NCI-H345 treated with DMSO at 0.1 percent for 48 hours (cell line): ENCODE data around the gene ZNF655.
"Not testable (repeated sequence)": the region's sequence is repeated elsewhere in the genome, so short reads cannot be mapped to it uniquely, and the experiment has no call there.

Source experiments
- DNase-seq: peaks from one replicate; lab custom pipeline; 2025; ENCODE audit not compliant: unreplicated experiment; lab: John Stamatoyannopoulos, UW

Gene ZNF655

DNA sequence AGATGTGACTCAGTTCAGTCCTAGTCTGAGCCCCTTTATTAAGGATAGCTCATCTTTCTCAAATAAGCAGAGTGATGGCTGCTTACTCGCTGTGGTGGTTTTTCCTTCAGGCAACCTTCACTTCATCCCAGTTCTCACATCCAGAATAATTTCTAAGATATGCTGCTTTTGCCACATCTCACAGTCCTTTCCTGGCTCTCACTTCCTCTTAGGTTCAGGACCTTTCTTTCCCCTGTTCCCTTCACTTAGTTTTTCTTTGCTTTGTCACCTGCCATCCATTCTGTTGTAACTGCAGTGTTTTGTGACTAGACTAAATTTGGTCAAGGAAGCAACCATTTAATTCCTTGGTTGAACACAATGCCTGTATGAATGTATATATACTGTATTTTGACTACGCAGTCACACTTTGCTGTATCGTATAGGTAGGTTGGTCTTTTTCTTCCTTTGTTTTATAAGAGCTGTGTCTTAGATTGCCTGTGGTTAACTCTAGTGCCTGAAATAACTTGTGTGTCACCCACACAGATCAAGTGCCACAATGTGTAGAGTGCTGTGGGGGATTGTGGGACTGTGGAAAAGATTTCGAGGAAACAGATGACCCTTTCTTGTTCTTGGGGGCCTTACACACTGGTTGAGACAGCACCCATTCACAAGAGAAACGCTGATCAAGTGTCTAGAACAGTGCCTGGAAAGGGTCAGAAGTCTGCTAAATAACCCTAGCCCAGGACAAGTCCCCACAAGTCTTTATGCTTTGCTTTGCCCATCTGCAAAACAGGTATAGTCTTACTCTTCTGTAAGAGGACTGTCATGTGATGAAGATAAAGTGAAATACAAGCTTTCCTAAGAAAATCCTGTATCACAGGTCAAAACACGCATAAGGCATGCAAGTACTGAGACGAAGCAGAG, 2.6 kb downstream of the ZNF655 start:
- no peak for DNase-seq

DNA sequence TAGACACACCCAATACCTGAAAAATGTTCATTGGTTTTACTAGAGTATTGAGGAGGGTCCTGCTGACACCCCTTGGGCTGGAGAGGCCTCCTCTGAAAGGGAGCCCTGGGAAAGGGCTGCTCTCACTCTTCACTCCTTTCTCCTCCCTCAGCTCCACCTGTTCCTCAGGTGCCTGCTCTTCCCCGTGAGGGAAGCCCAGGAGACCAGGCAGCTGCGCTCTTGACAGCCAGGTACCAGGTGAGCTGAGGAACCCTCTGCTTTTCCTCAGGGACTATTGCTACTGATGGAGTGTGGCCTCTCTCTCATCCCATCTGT, 3.3 kb downstream of the ZNF655 start:
- DNase-seq: no peak

DNA sequence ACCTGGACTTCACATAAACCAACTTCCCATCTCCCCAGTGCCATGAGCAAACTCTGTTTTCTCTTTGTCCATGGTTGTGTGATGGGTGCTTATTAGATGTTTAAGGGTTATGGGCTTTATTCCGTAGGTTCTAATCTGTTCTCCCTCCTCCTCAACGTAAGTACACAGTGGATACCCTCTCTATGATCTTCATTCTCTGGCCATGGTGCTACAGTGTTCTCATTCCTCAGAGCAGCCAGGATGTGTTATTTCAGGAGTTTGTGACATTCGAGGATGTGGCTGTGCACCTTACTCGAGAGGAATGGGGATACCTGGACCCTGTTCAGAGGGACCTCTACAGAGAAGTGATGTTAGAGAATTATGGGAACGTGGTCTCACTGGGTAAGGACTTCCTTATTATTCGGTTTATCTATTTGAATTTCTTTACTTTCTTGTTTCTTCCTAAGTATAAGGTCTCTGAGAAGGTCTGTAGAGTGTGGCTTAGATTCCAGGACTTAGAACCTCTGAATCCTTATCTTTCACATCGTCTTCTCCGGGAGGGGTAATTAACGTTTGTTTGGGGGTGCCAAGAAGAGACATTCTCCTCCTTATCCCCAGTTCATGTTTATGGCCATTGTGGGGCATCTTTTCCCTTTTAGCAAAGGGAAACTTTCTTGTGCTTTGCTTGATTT, 3.8 kb downstream of the ZNF655 start:
- no peak for DNase-seq

DNA sequence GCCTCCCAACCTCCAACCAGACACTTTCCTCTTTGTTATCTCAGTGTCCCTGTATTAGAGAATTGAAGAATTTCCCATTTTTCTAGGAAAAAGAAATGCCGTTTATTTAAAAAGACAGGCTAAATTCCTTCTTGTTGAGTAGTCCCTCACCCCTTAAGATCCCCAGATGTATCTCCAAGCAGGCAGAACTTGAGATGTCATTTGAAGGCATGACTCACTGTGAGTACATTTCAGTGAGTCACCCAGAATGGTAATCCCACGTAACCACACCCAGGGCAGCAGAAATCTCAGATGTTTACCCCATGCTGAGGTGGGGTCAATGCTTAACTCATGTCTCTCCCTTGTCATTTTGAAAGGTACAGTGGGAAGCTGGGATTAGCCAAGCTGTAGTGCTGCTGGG, 4.4 kb downstream of the ZNF655 start:
- no peak for DNase-seq

DNA sequence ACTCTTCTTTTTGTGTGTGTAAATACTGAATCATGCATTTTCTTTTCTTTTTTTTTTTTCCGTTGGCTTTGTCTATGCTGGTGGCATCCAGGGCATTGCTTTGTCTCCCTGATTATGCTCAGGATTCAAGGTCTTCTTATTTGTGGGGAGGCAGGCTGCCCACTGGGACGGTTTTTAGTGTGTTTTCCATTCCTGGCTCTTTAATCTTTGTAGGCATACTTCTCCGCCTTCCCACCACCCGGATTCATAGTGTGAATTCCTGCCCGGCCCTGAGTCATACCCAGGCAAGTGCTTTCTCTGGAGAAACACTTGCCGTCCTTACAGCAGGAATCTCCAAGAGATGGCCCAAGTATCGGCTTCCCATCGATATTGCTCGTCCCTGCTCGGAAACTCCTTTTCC, 5.2 kb downstream of the ZNF655 start:
- DNase-seq: no peak

DNA sequence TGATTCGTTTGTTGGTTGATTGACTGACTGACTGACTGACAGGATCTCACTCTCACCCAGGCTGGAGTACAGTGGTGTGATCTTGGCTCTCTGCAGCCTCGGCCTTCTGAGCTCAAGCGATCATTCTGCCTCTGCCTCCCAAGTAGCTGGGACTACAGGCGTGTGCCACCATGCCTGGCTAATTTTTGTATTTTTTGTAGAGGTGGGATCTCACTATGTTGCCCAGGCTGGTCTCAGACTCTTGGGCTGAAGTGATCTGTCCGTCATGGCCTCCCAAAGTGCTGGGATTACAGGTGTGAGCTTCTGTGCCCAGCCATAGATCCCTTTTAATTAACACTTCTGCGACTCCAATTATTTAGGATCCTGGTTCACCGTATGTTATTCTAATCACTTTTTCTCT, 10.3 kb downstream of the ZNF655 start:
- not testable (repeated sequence) for DNase-seq

DNA sequence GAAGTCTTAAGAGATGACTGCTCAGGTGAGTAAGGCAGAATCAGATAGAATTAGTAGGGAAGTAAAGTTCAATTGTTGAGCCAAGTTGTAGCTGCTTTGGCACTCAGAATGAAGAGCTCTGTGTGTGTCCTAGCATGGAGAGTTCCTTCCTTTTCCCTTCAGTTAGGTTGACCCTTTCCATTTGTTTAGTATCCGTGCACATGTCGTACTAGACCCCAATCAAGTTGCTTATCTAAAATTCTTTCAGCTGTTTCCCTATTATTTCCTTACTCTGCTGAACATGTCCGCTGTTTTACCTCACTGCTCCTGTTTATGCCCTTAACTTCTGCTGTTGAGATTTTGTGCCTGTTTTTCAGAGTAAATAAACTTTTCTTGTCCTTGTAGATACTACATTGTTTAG, 13.3 kb downstream of the ZNF655 start:
- no peak for DNase-seq

DNA sequence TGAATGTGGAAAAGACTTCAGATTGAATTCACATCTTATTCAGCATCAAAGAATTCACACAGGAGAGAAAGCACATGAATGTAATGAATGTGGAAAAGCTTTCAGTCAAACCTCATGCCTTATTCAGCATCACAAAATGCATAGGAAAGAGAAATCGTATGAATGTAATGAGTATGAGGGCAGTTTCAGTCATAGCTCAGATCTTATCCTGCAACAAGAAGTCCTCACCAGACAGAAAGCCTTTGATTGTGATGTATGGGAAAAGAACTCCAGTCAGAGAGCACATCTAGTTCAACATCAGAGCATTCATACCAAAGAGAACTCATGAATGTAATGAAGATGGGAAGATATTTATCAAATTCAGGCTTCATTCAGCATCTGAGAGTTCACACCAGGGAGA, 14.8 kb downstream of the ZNF655 start:
- DNase-seq: no peak

DNA sequence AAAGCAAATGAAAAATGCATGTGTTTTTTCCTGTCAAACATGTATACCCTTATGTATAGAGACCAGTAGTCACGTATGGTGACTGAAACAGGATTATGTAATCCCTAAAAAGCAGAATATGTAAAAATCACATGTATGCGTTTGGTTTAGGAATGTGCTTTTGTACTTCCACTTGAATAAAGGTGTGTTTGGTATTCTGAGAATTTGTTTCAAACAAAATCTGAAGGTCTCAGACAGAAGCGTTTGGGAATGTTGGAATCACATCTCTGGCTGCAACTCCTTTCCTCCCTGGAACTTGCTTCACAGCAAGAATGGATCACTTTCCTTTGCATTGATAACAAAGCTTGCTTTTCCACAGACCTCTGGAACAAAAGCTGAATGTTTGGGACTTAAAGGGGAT, 17.8 kb downstream of the ZNF655 start:
- DNase-seq: no peak

DNA sequence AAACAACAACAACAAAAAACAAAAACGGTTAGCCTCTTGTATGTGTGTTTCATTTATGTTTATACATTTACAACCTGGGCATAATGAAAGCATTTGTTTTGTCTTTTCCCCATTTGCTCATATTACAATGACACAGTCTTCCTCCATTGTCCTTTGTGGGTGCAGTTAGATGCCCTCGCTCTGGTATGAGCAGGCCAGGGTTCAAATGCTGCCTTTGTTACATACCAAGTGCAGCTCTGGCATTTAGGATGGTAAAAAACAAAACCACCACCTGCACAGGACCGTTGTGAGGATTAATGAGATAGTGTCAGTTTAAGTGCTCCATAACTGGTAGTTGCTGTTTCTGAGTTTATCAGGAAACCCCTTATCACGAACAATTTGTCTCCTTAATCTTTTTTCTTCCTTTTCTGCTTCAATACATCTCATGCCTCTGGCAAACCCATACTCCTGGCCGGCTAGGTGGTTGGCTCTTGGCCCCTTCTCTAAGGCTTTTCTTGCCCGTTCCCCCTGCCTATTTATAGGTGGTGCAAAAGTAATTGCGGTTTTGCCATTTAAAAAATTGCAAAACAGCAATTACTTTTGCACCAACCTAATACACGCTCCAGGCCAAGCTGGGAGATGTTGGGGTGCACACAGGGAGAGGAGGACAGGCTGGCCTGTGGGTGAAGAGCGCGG, 21.0 kb downstream of the ZNF655 start:
- DNase-seq: no peak

DNA sequence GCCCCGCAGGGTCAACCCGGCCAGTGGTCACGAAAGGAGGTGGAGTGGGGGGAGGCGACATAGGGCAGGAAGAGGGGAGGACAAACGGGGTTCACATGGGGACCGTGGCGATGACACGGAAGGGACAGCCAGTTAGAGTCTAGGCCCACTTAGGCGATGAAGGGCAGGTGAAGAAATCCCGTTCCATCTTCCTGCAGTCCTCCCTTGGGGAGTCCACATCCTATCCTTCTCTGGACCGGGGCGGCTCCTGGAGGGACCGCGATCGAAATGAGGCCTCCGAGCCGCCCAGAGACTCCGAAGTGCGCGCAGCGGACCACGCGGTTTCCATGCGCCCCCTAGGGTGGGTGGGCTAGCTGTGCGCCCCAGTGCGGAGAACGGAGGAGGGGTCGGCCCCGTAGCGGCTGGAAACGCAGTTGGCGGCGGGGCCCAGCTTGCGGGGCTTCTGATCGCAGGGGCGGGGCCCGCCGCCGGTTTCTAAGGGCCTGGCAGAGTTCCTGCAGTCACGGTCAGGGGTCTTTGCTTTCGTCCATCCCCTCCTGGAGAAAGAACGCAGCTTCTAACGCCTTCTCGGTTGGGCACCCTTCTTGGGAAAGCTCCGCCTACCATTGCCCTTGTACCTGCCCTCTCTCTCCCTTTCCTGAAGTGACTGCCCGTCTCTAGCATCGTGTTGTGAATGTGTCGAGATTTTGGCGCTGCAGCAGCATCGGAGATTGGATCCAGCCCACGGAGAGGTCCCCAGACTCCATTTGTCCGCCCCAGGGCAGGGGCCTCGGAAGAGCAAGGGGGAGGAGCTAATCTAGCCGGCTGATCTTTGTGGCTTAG, 21.7 kb downstream of the ZNF655 start:
- DNase-seq: peak; percentile 21

DNA sequence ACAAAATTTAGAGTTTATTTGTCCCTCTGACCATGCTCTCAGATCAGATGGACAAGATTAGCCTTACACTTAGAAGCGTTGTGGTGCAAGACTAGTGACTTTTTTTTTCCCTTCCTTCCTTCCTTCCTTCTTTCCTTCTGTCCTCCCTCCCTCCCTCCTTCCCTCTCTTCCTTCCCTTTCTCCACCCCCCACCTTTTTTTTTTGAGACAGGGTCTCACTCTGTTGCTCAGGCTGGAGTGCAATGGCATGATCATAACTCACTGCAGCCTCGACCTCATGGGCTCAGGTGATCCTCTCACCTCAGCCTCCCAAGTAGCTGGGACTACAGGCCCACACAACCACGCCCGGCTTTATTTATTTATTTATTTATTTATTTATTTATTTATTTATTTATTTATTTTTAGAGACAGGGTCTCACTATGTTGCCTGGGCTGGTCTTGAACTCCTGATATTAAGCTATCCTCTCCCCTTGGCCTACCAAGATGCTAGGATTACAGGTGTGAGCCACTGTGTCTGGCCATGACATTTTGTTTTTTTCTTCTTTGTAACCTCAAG, 22.4 kb downstream of the ZNF655 start:
- DNase-seq: not testable (repeated sequence)

DNA sequence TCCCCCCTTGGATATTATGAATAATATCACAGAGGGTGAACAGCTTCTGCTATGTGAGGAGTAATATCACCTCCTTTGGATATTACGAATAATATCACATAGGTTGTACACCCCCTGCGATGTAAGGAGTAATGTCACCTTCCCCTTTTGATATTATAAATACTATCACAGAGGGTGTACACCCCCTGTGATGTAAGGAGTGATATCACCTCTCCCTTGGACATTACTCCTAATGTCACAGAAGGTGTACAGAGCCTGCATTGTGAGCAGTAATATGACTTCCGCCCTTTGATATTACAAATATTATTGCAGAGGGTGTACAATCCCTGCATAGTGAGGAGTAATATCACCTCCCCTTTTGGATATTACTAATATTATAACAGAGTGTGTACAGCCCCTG, 30.4 kb downstream of the ZNF655 start:
- no peak for DNase-seq

DNA sequence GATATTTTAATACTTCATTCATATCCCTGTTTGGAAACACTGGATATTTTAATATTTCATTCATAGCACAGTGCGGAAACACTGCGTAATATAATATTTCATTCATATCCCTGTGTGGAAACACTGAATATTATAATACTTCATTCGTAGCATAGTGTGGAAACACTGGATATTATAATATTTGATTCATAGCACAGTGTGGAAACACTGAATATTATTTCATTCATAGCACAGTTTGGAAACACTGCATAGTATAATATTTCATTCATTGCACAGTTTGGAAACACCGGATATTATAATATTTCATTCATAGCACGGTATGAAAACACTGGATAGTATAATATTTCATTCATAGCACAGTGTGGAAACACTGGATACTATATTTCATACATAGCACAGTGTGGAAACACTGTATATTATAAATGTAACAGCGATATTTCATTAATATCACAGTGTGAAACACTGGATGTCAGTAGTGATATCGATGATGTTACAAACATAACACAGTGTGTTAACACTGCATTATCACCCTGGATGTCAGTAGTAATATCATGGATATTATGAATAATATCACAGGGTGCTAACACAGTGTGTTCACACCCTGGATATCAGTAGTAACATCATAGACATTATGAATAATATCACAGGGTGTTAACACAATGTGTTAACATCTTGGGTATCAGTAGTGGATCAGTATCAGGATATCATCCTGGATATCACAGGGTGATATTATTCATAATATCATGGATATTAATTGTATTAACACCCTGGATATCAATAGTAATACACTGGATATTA, 36.7 kb downstream of the ZNF655 start:
- no peak for DNase-seq

DNA sequence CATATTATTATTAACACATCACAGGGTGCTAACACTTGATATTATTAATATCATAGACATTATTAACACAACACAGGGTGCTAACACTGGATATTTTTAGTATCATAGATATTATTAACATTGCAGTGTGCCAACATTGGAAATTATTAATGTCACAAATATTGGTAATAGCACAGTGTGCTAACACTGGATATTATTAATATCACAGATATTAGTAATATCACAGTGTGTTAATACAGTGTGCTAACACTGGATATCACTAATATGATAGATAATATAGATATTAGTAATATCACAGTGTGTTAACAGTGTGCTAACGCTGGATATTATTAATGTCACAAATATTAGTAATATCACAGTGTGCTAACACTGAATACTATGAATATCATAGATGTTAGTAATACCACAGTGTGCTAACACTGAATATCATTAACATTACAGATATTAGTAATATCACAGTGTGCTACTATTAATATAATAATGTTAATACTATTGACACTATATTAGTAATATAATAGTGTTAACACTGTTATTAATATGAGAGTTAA, 38.0 kb downstream of the ZNF655 start:
- DNase-seq: no peak

DNA sequence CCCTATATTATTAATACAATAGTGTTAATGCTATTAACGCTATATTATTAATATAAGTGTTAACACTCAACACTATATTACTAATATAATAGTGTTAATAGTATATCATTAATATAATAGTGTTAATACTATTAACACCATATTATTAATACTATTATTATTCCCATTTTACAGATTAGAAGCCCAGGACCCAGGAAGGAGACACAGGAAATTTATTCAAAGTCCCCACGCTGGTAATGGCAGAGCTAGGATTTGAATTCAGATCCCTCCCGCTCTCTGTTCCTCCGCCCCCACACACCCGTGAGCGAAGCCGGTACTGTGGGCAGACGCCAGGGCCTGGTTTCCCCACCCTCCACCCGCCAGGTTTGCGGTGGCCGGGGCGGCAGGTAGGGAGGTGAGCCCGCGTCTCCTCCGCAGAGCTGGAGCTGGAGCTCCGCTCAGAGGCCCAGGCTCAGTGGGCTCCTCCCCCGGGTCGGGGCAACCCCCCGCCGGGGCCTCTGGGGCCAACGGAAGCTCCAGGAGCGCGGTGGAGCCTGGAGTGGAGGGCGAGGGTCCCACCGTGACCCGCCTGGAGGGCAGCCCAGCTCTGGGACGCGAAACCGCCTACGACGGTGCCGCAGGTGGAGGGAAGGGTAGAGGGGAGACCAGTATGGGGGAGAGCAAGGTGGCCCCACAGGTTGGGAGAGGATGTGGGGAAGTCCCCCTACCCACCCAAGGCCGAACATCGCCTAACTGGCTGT, 39.5 kb downstream of the ZNF655 start, which contains the start of gene TMEM225B:
TMEM225B (plus strand) TSS at position 506 of the 740 bp plus-strand sequence. CDS start 6,122 bp downstream, outside the sequence.
- DNase-seq: no peak

DNA sequence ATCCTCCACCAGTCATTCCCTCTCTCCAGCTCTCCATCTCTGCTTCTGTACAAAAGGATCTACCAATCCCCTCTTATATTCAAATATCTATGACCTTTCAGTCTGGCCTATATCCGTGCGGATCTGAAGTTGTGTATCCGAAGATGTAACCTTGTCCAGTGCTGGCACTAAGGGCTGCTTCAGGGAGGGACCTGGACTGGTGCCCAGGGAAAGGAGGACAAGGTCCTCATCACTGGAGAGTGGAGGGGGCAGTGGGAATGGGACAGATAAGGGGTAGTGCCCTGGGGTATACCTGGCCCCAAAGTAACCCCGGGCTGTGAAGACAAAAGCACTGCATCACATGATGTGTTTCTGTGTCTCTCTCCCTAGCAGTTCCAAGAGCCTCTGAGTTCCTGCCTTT, 41.4 kb downstream of the ZNF655 start:
- no peak for DNase-seq

DNA sequence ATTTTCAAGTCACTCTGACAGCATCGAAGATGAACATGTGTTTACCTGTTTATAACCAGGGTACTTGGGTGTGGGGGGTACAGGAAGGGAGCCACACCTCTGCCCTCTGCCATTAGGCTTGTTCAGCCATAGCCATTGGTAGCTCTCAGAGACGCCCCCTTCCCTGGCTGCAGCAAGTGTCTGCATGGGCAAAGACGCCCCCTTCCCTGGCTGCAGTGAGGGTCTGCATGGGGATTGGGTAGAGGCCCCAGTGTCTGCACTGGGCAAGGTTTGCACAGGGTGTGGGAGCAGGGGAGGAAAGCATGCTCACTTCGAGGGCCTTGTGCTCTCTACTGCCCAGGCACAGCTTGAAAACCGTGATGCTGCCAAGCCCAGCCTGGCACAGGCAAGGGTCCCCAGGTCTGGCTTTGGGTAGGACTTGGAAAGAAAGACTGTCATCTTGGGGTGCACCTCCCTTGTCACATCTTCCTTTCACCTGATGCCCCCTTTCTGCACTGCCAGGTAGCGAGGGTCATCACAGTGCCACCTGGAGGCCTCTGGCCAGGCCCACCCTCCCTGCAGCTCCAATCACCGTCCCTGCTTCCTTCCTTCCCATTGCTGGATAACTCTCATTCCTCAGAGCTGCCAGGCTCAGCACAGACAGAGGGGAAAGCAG, 43.3 kb downstream of the ZNF655 start:
- no peak for DNase-seq
